ENCODE measurements around the gene ZNRF3.
A peak's percentile ranks its signal among the peaks of the same experiment; 100 is the strongest.
"Not testable (repeated sequence)": the region's sequence is repeated elsewhere in the genome, so short reads cannot be mapped to it uniquely, and the experiment has no call there.

Gene ZNRF3

GRCh38 chr22:28908810-28909209 lies 25.4 kb downstream of the ZNRF3 start:
- not testable (repeated sequence) for DNase-seq

- no peak for DNase-seq
Measured at GRCh38 chr22:28909375-28909774, 26.0 kb downstream of the ZNRF3 start.

GRCh38 chr22:28910569-28911303 lies 27.4 kb downstream of the ZNRF3 start:
- no peak for DNase-seq

- DNase-seq, result no peak
Measured at GRCh38 chr22:28911304-28911690, 27.9 kb downstream of the ZNRF3 start.

- no peak for DNase-seq
Measured at GRCh38 chr22:28911777-28912669, 28.7 kb downstream of the ZNRF3 start.

GRCh38 chr22:28914201-28914600 lies 30.8 kb downstream of the ZNRF3 start:
- DNase-seq, result no peak

- DNase-seq, result no peak
Measured at GRCh38 chr22:28915969-28916368, 32.6 kb downstream of the ZNRF3 start.

GRCh38 chr22:28917747-28918549 lies 34.6 kb downstream of the ZNRF3 start:
- peak in 1 of 2 donors; percentile 50 for DNase-seq

GRCh38 chr22:28918550-28919271 lies 35.3 kb downstream of the ZNRF3 start:
- no peak for DNase-seq

- no peak for DNase-seq
Measured at GRCh38 chr22:28920757-28921584, 37.6 kb downstream of the ZNRF3 start.

- no peak for DNase-seq
Measured at GRCh38 chr22:28921585-28921879, 38.2 kb downstream of the ZNRF3 start.

- no peak for DNase-seq
Measured at GRCh38 chr22:28922540-28923244, 39.3 kb downstream of the ZNRF3 start.

- no peak for DNase-seq
Measured at GRCh38 chr22:28923826-28924732, 40.7 kb downstream of the ZNRF3 start.

- DNase-seq, result no peak
Measured at GRCh38 chr22:28925916-28926315, 42.5 kb downstream of the ZNRF3 start.

- DNase-seq, result no peak
Measured at GRCh38 chr22:28927630-28928029, 44.3 kb downstream of the ZNRF3 start.

GRCh38 chr22:28929197-28929596 lies 45.8 kb downstream of the ZNRF3 start:
- no peak for DNase-seq

GRCh38 chr22:28930357-28931007 lies 47.1 kb downstream of the ZNRF3 start:
- DNase-seq, result no peak

GRCh38 chr22:28931844-28932567 lies 48.6 kb downstream of the ZNRF3 start:
- DNase-seq, result no peak

- DNase-seq, result no peak
Measured at GRCh38 chr22:28933321-28933720, 49.9 kb downstream of the ZNRF3 start.

Measured in hippocampal formation (tissue), 2 donors.